Immature natural killer cell (primary cell): Measurements from ENCODE around the gene HSPA12A. TPM values are rescaled to one million over a fixed set of nuclear protein-coding genes. Genes with fewer than 3 reads are reported as not detected.

Experiments
- DNase-seq, 3 donors: peaks; one replicate each; pipeline ENCODE4 v3.0.0; 2022; ENCODE audit warnings: mixed read lengths in 1 of 3
- H3K27ac Mint-ChIP-seq, 6 donors: one replicate each; pipeline ENCODE4 v1.8.0; 2020; ENCODE audit warnings: mixed read lengths in 6 of 6, mild to moderate bottlenecking in 5 of 6, inconsistent platforms in 4 of 6, moderate library complexity in 3 of 6
- H3K27me3 Mint-ChIP-seq, 3 donors: one replicate each; pipeline ENCODE4 v1.8.0; 2020 to 2021; ENCODE audit warnings: low read depth in 3 of 3, mild to moderate bottlenecking in 3 of 3, mixed read lengths in 3 of 3, moderate library complexity in 3 of 3, inconsistent platforms in 1 of 3
- H3K36me3 Mint-ChIP-seq, 3 donors: one replicate each; pipeline ENCODE4 v1.8.0; 2020; ENCODE audit warnings: mixed read lengths in 3 of 3, inconsistent platforms in 2 of 3, mild to moderate bottlenecking in 2 of 3
- H3K4me1 Mint-ChIP-seq, 2 donors: one replicate each; pipeline ENCODE4 v1.8.0; 2020; ENCODE audit warnings: inconsistent platforms in 2 of 2, mild to moderate bottlenecking in 2 of 2, mixed read lengths in 2 of 2, moderate library complexity in 1 of 2
- H3K4me3 Mint-ChIP-seq, 5 donors: one replicate each; pipeline ENCODE4 v1.8.0; 2020; ENCODE audit warnings: mild to moderate bottlenecking in 5 of 5, mixed read lengths in 5 of 5, inconsistent platforms in 3 of 5, moderate library complexity in 3 of 5
- H3K9me3 Mint-ChIP-seq, 6 donors: one replicate each; pipeline ENCODE4 v1.8.0; 2020; ENCODE audit warnings: mild to moderate bottlenecking in 6 of 6, mixed read lengths in 6 of 6, inconsistent platforms in 4 of 6, moderate library complexity in 3 of 6
- polyA plus RNA-seq, 3 donors: library from polyadenylated mRNA; unstranded; fragments of 300-500 nt; fragmentation: Illumina TruSeq; gene quantifications; one replicate each; pipeline ENCODE4 v1.2.3, GENCODE V29; 2021

Gene HSPA12A
- polyA plus RNA-seq, 3 donors from 2014 or later = 0.04 TPM; not detected in 2

DNA sequence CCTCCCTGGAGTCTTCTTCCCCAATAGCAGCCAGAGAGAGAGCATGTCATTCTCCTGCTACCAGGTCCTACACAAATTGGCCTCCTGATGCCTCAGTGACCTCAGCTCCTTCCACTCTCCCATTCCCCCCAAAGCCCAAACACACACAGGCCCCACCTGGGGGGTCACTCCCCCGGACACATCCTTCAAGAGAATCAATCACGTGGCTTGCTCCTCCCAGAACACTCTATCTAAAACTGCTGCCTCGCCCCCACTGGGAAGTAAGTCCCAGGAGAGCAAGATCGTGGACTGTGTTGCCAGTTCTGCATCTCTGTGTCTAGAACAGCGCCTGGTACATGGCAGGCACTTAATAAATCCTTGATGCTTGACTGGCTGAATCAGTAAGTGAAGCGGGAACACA, 2.5 kb upstream of the HSPA12A start:
- DNase-seq = no peak
- H3K27me3 Mint-ChIP-seq = peaks cover 7 to 19% (median 13%) of the 10 kb centered on the region in 3 donors
- H3K4me1 Mint-ChIP-seq = peaks cover 0 to 2% of the 10 kb centered on the region in 2 donors
- H3K36me3 Mint-ChIP-seq = no peaks in the 10 kb centered on the region
- peaks cover 0 to 6% (median 0%) of the 10 kb centered on the region in 6 donors for H3K9me3 Mint-ChIP-seq
- H3K4me3 Mint-ChIP-seq = peak overlapping the region in 3 of 5 donors; percentile 14 to 53 (median 32)
- no peak overlapping the region for H3K27ac Mint-ChIP-seq

DNA sequence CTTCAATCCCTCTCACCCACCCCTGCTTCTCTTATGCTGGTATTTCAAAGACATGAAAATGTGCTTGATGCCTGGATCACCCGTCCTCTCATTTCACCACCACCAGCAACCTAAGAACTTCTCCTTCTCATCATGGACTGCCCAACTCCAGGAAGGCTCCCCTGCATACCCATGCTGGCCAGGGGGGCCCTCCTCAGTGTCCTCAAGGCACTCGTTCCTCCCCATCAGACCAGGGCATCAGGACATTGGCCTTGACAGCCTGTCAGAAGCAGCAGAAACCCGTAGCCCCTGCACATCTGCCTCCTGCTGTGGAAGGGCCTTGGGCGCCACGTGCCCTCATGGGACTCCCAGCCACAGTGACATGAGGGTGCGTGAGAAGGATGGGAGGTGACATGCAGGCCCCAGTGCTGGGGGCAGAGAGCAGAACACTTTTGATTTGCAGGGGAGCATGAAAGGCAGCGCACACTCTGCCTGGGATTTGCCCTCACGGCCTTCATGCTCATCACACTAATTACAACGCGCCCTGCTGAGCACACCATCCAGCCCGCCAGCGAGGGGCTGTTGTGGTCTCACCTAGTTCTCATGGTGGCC, 1.9 kb upstream of the HSPA12A start:
- peaks cover 0 to 2% of the 10 kb centered on the region in 2 donors for H3K4me1 Mint-ChIP-seq
- peaks cover 11 to 23% (median 13%) of the 10 kb centered on the region in 3 donors for H3K27me3 Mint-ChIP-seq
- H3K4me3 Mint-ChIP-seq = peak overlapping the region; percentile 3 to 51 (median 19)
- no peaks in the 10 kb centered on the region for H3K36me3 Mint-ChIP-seq
- H3K27ac Mint-ChIP-seq = no peak overlapping the region
- DNase-seq = no peak
- H3K9me3 Mint-ChIP-seq = peaks cover 0 to 6% (median 0%) of the 10 kb centered on the region in 6 donors

DNA sequence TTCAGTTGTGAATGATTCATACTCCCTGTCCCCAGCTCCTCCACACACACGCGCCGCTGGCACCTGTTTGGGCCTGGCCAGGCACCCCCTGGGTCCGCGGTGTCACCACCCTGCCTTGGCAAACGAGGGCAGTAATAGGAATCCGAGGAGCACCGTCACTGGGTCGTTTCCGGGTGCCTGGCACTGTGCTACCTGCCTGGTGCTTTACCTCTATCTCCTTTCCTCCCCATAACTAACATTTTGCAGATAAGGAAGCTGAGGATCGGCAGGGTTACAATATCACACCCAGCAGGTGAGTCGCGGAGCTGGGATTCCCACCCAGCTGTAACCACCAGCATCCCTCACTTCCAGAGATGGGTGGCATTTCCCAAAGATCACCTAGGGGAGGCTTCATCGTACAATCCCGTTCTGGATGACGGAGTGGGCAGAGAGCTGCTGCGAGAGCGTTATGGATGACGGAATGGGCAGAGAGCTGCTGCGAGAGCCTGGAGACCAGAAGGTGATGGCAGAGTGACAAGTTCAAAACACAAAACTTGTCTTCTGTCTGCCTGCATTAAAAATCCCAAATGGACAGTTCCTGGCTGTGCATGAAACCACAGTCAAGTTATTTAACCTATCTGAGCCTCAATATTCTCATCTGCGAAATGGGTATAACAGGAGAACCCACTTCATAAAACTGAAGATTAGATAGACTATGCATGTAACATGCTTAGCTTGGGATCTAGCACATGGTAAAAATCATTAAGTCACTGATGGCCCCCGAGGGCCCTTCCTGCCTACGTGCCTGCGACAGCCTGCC, 1.1 kb upstream of the HSPA12A start:
- Mint-ChIP-seq H3K27ac (no peak overlapping the region), H3K36me3 (no peaks in the 10 kb centered on the region)

DNA sequence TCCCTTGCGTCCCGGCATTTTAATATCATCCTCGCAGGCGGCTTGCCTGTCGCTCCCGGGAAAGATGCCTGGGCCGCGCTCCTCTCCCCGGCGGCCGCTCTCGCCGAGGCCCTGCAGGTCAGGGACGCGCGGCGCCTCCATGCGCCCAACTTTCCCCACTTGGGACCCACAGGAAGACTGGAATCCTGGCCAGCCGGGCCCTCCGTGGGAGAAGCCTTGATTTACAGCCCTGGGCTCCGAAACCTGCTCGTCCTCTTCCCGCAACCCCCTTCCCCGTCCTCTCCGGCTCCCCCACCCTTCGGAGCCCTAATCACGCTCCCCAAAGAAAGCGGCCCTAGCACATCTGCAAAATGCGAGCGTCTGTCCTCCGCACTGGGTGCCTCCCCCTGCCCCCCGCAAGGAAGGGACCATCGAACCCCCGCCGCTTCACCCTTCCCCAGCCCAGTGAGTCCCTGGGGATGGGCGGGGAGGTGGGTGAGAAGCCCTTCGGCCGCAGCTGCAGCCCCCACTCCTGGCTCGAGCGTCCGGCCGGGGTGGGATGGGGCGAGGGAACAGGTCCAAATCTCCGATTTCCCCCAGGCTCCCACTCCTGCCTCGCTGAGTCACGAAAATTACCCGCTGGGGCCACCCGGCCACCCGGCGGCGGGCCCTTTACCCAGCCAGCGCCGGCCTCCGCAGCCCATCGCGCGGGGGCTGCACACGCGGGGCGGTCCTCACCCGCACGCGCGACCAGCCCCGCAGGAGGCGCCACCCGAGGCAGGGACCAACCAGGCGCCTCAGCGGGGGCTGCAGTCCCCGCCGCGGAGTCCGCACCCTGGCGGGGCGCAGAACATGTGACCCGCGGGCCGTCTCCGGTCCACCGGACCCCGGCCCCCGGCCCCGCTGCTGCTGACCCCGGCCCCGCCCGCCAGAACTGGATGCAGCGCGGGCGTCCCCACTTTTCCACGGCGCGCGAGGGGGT, 695 bp downstream of the HSPA12A start:
- H3K27me3 Mint-ChIP-seq = peaks cover 13 to 21% (median 21%) of the 10 kb centered on the region in 3 donors
- peak overlapping the region in 2 of 5 donors; percentile 9 to 58 for H3K4me3 Mint-ChIP-seq
- no peak for DNase-seq
- no peaks in the 10 kb centered on the region for H3K36me3 Mint-ChIP-seq
- no peak overlapping the region for H3K27ac Mint-ChIP-seq
- peaks cover 0 to 2% of the 10 kb centered on the region in 2 donors for H3K4me1 Mint-ChIP-seq
- peaks cover 0 to 8% (median 0%) of the 10 kb centered on the region in 6 donors for H3K9me3 Mint-ChIP-seq

More for the DNA sequence above, 1.1 kb upstream of the HSPA12A start:
- Mint-ChIP-seq H3K9me3 (peaks cover 0 to 6% (median 0%) of the 10 kb centered on the region in 6 donors), H3K27me3 (peaks cover 11 to 21% (median 13%) of the 10 kb centered on the region in 3 donors), H3K4me1 (peaks cover 0 to 2% of the 10 kb centered on the region in 2 donors), H3K4me3 (peak overlapping the region; percentile 5 to 55 (median 46))
- no peak for DNase-seq

GRCh38 chr10:116740971-116741370, 1.4 kb downstream of the HSPA12A start:
- peaks cover 0 to 2% of the 10 kb centered on the region in 2 donors for H3K4me1 Mint-ChIP-seq
- peak overlapping the region in 2 of 5 donors; percentile 9 to 58 for H3K4me3 Mint-ChIP-seq
- peaks cover 11 to 22% (median 21%) of the 10 kb centered on the region in 3 donors for H3K27me3 Mint-ChIP-seq
- no peak overlapping the region for H3K27ac Mint-ChIP-seq
- peaks cover 0 to 10% (median 0%) of the 10 kb centered on the region in 6 donors for H3K9me3 Mint-ChIP-seq
- H3K36me3 Mint-ChIP-seq = no peaks in the 10 kb centered on the region
- no peak for DNase-seq

- no peaks in the 10 kb centered on the region for H3K36me3 Mint-ChIP-seq
- no peak for DNase-seq
- H3K27ac Mint-ChIP-seq = no peak overlapping the region
- peaks cover 0 to 19% (median 12%) of the 10 kb centered on the region in 3 donors for H3K27me3 Mint-ChIP-seq
- peaks cover 0 to 6% (median 0%) of the 10 kb centered on the region in 6 donors for H3K9me3 Mint-ChIP-seq
- no peak overlapping the region for H3K4me3 Mint-ChIP-seq
- H3K4me1 Mint-ChIP-seq = no peaks in the 10 kb centered on the region
These were observed 4.0 kb downstream of the HSPA12A start for GRCh38 chr10:116738339-116738738.

DNA sequence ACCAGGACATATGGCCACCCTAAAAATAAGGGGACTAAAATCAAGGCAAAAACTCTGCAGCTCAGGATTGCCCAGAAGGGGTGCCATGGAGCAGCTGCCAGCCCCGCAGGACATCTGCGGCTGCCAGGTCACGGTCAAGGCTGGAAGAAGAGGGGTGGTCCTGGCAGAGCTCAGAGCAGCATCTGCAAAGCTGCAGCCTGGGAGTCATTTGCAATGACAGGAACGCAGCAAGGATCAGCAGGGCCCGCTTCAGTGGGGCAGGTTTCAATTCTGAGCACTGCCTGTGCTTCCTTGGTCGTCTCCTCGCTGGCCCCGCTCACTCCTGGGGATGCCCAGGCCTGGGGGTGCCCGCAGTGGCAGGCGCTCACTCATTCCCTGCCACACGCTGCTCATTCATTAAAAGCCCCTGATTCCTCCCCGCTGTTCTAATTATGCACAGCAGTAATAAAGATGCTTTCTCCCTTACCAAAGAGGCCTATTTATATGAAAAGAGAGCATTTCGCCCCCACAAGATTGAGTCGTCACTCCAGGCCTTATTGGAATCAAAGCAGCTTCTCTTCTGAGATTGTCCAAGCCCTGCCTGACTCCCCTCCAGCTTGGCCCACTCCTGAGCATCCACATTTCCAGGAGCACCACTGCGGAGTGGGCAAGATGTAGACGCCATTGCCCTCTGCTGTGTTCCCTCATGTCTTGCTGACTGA, 4.6 kb downstream of the HSPA12A start:
- H3K27me3 Mint-ChIP-seq = peaks cover 0 to 19% (median 11%) of the 10 kb centered on the region in 3 donors
- no peak overlapping the region for H3K4me3 Mint-ChIP-seq

DNA sequence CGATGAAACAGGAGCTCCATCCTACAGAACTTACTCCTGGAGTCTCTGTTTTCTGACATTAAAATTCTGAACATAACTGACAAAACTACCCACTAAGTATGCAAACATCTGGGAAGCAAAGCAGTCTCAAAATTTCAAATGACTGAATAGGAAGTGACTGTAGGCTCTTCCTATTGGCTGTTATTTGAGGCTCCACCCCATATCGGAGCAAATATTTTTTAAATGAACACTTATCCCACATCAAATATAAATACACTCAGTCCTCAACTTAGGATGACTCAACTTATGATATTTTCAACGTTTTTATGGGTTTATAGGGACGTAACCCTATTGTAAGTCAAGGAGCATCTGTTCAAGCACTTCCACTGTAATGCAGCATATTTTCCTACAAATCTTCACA, 8.8 kb downstream of the HSPA12A start:
- Mint-ChIP-seq H3K36me3 (no peaks in the 10 kb centered on the region), H3K9me3 (peaks cover 0 to 3% (median 0%) of the 10 kb centered on the region in 6 donors), H3K27me3 (peaks cover 2 to 14% (median 7%) of the 10 kb centered on the region in 3 donors), H3K4me1 (no peaks in the 10 kb centered on the region), H3K4me3 (no peak overlapping the region), H3K27ac (no peak overlapping the region)
- no peak for DNase-seq

More for the DNA sequence above, 4.6 kb downstream of the HSPA12A start:
- no peaks in the 10 kb centered on the region for H3K4me1 Mint-ChIP-seq
- no peak overlapping the region for H3K27ac Mint-ChIP-seq
- DNase-seq = no peak
- H3K36me3 Mint-ChIP-seq = no peaks in the 10 kb centered on the region
- H3K9me3 Mint-ChIP-seq = peaks cover 0 to 6% (median 0%) of the 10 kb centered on the region in 6 donors

DNA sequence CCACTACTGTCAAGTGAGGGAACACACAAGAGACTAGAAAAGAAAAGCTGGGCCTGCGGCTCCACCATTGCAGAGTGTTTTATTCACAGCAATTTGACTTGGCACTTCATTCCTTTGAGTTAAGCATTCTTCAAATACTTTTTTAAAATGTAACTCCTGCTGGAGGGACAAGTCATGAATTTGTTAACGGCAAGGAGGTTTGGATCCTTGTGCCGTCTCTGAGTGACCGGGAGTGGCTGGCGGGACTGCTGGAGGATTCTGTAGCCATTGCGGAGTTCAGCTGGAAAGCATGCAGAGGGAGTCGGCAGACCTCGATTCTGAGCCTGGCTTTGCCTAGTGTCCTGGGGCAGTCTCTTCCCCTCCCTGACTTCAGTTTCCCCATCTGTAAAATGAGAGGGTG, 9.8 kb downstream of the HSPA12A start:
- H3K9me3 Mint-ChIP-seq = peaks cover 0 to 2% (median 0%) of the 10 kb centered on the region in 6 donors
- DNase-seq = no peak
- no peak overlapping the region for H3K4me3 Mint-ChIP-seq
- no peaks in the 10 kb centered on the region for H3K36me3 Mint-ChIP-seq
- H3K27me3 Mint-ChIP-seq = peaks cover 2 to 10% (median 7%) of the 10 kb centered on the region in 3 donors
- no peaks in the 10 kb centered on the region for H3K4me1 Mint-ChIP-seq
- H3K27ac Mint-ChIP-seq = no peak overlapping the region

DNA sequence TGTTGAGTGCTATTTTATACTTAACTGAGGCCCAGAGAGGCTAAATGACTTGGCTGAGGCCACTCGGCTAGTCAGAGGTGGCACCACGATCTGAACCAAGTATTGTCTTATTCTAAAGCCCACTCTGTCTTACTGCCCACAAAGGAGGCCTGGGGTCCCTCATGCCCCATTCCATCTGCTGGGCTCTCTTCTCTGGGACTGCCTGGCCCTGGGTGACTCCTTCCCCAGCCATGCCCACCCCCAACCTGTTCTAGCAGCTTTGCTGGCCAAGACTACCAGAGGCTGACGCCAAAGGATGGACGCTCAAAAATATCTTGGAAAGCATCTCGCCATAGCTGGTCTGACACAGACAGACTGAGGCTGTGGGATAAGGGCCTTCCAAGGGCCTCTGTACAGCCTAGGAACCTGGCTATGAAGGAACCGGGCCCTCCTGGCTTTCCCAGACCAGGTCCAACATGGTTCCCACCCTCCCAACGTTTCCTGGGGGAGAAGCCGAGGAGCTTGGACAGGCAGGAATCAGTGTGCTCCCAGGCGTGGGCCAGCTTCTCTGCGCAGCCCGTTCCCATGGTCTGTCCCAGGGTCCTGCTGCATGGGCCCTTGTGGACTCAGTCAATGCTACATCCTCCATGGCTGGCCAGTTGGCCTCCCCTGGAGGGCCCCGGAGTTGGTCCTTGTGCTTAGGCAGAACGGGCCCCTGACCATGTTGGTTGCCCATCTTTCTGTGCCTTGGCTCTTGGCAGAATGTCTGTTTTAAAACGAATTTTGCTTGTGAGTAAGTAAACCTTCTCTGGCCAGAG, 11.7 kb downstream of the HSPA12A start:
- no peak overlapping the region for H3K4me3 Mint-ChIP-seq
- DNase-seq = no peak
- H3K27ac Mint-ChIP-seq = no peak overlapping the region
- H3K36me3 Mint-ChIP-seq = no peaks in the 10 kb centered on the region
- H3K9me3 Mint-ChIP-seq = no peaks in the 10 kb centered on the region
- H3K4me1 Mint-ChIP-seq = no peaks in the 10 kb centered on the region
- H3K27me3 Mint-ChIP-seq = peaks cover 3 to 7% (median 5%) of the 10 kb centered on the region in 3 donors

DNA sequence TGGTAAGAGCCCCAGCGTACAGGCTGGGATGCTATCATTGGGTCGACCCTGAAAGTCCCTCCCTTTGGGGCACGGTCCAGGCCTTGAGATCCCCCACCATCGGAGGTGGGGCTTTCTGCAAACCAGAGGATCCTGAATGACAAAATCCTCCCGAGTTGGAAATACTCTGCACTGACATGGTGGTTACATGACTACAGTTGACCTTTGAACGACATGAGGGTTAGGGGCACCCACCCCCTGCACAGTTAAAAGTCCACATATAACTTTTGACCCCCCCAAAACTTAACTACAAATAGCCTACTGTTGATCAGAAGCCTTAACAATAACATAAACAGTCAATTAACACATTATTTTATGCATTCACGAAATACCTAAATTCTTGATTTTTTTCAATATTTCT, 13.1 kb downstream of the HSPA12A start:
- peaks cover 2 to 11% (median 5%) of the 10 kb centered on the region in 3 donors for H3K27me3 Mint-ChIP-seq
- no peaks in the 10 kb centered on the region for H3K9me3 Mint-ChIP-seq
- DNase-seq = no peak
- no peak overlapping the region for H3K27ac Mint-ChIP-seq
- H3K4me3 Mint-ChIP-seq = no peak overlapping the region
- no peaks in the 10 kb centered on the region for H3K4me1 Mint-ChIP-seq
- H3K36me3 Mint-ChIP-seq = no peaks in the 10 kb centered on the region

DNA sequence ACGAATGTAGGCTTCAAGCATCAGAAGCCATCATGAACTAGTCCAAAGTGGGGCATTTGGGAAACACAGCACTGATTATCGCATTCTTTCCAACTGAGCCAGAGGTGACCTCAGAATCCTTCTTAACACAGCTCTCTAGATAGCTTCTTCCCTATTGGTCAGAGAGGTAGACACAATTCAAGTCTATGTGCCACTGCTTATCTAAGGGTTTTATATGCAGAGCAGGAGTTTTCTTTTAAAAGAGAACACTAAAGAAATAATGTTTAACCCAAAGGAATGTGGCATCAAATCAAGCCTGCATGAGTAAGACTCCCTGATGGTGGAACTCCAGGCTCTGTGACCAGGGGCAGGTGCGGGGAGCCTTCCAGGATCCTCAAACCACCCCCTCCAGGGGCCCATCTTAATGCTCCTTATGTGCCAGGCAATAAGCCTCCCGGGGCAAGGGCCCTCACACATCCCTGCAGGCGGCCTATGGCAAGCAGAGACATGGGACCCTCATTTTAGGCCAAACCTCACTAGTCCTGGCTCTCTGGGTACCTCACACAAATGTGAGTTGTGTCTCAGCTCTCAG, 13.8 kb downstream of the HSPA12A start:
- Mint-ChIP-seq H3K36me3 (no peaks in the 10 kb centered on the region), H3K4me1 (peaks cover 4% of the 10 kb centered on the region in 2 donors), H3K27ac (no peak overlapping the region), H3K4me3 (no peak overlapping the region), H3K27me3 (peaks cover 4 to 11% (median 5%) of the 10 kb centered on the region in 3 donors), H3K9me3 (no peaks in the 10 kb centered on the region)
- DNase-seq = no peak
